HepG2 (cell line): ENCODE data around the gene LRRC3. TPM values are rescaled to one million over a fixed set of nuclear protein-coding genes. Genes with fewer than 3 reads are reported as not detected.

ENCODE experiments used
- ATAC-seq: fragments of 200-7000 bp; cut with Tn5 transposase; 3 replicates; pipeline ENCODE4 v1.9.1; 2020; ENCODE audit warnings: mild to moderate bottlenecking, moderate library complexity
- BruUV-seq: library from RNA; stranded (reverse); fragments of 400-500 nt; replicated peaks from 2 replicates; lab custom pipeline; 2021; lab: Mats Ljungman, UMichigan
- CTCF ChIA-PET: fragments of 300-600 bp; formaldehyde crosslinking; extraction: SDS; loops from one replicate; lab custom pipeline; 2021; ENCODE audit warnings: low total read pairs, inconsistent platforms, low intra/inter-chr PET ratio; lab: Yijun Ruan, JAX
- POLR2A ChIA-PET: fragments of 350-600 bp; sonication (Branson Sonifier 250); formaldehyde crosslinking; loops from one replicate; lab custom pipeline; 2020; ENCODE audit warnings: antibody characterized with exemption, inconsistent platforms; lab: Yijun Ruan, JAX
- DNase-seq: peaks from one replicate; pipeline ENCODE4 v3.0.0-alpha.2; 2015; ENCODE audit warnings: low spot score
- FAIRE-seq: peaks from 3 replicates; lab custom pipeline; 2011; peaks lifted over from hg19 to GRCh38; lab: Jason Lieb, UNC
- H2AFZ ChIP-seq: one replicate; pipeline ENCODE4 v1.6.1; 2011; ENCODE audit warnings: low read length, inconsistent platforms
- H3K27ac ChIP-seq: fragments of 300-600 bp; 3 replicates; pipeline ENCODE4 v1.8.0; 2011; ENCODE audit warnings: mixed run types, mild to moderate bottlenecking, mixed read lengths, low read length, inconsistent platforms; ENCODE audit not compliant: insufficient read depth; ENCODE audit errors: extremely low read length
- H3K27me3 ChIP-seq, 2 experiments: fragments of 200-600 bp in 1 of 2; 2 replicates in 1 of 2; 3 replicates in 1 of 2; pipeline versions ENCODE4 v1.6.0 to v1.8.0; 2011; ENCODE audit warnings: low read length in 2 of 2, mild to moderate bottlenecking in 2 of 2, moderate library complexity in 2 of 2, inconsistent platforms in 1 of 2; ENCODE audit not compliant: insufficient read depth in 2 of 2, control insufficient read depth in 1 of 2
- H3K36me3 ChIP-seq, 2 experiments: fragments of 200-600 bp in 1 of 2; replicated peaks in 1 of 2; 2 replicates in 1 of 2; 3 replicates in 1 of 2; pipeline versions ENCODE4 v1.5.1 to v1.8.0; 2011; ENCODE audit warnings: low read length in 2 of 2, inconsistent platforms in 1 of 2; ENCODE audit not compliant: insufficient read depth in 2 of 2, control insufficient read depth in 1 of 2
- H3K4me1 ChIP-seq: 2 replicates; pipeline ENCODE4 v1.5.1; 2012; ENCODE audit warnings: low read length, inconsistent platforms; ENCODE audit not compliant: insufficient read depth
- H3K4me2 ChIP-seq: 2 replicates; pipeline ENCODE4 v1.6.0; 2011; ENCODE audit warnings: low read depth, low read length, inconsistent platforms
- H3K4me3 ChIP-seq, 3 experiments: fragments of 200-600 bp in 1 of 3; sonication (generic), shearing (Covaris generic) in 1 of 3; replicated peaks in 1 of 3; 2 replicates each; pipeline ENCODE4 v1.5.1; 2011 to 2016; ENCODE audit warnings: low read length in 3 of 3, inconsistent platforms in 2 of 3, low read depth in 2 of 3, mild to moderate bottlenecking in 2 of 3, control low read depth in 1 of 3, mixed read lengths in 1 of 3; ENCODE audit not compliant: insufficient read depth in 1 of 3
- H3K79me2 ChIP-seq: one replicate; pipeline ENCODE4 v1.6.1; 2011; ENCODE audit warnings: low read length, inconsistent platforms; ENCODE audit not compliant: insufficient read depth
- H3K9ac ChIP-seq: 2 replicates; pipeline ENCODE4 v1.6.0; 2011; ENCODE audit warnings: mild to moderate bottlenecking, low read depth, low read length, inconsistent platforms; ENCODE audit not compliant: insufficient read depth
- H3K9me3 ChIP-seq: 2 replicates; pipeline ENCODE4 v1.5.1; 2012; ENCODE audit warnings: mild to moderate bottlenecking, low read length
- H4K20me1 ChIP-seq: 2 replicates; pipeline ENCODE4 v1.6.0; 2011; ENCODE audit warnings: inconsistent platforms, mild to moderate bottlenecking, low read length, moderate library complexity; ENCODE audit not compliant: insufficient read depth
- CEBPG ChIP-seq: IDR thresholded peaks from 2 replicates; pipeline ENCODE4 v1.6.1; 2016
- CREBL2 ChIP-seq: sonication (generic); formaldehyde crosslinking; IDR thresholded peaks from 2 replicates; pipeline ENCODE4 v1.8.1; 2023; ENCODE audit warnings: missing genetic modification reagents, mild to moderate bottlenecking, borderline replicate concordance
- DNMT3B ChIP-seq: conservative IDR thresholded peaks from 2 replicates; pipeline ENCODE4 v1.6.1; 2016; ENCODE audit warnings: missing biosample characterization, control low read depth
- FOXK1 ChIP-seq: sonication (generic); formaldehyde crosslinking; IDR thresholded peaks from 2 replicates; pipeline ENCODE4 v1.4.0; 2020; ENCODE audit warnings: low read depth, missing genetic modification reagents, borderline replicate concordance
- GABPA ChIP-seq, 2 experiments: IDR thresholded peaks; 2 replicates each; pipeline ENCODE4 v1.6.1; 2011 to 2016; ENCODE audit warnings: low read depth in 2 of 2, low read length in 1 of 2, missing biosample characterization in 1 of 2, missing genetic modification characterization in 1 of 2
- GPBP1L1 ChIP-seq: sonication (generic); formaldehyde crosslinking; IDR thresholded peaks from 2 replicates; pipeline ENCODE4 v1.5.0; 2020; ENCODE audit warnings: mild to moderate bottlenecking, missing genetic modification reagents
- GRHL1 ChIP-seq: sonication (generic); formaldehyde crosslinking; conservative IDR thresholded peaks from 2 replicates; pipeline ENCODE4 v1.8.0; 2022; ENCODE audit warnings: missing genetic modification reagents
- MED1 ChIP-seq: sonication (generic); formaldehyde crosslinking; IDR thresholded peaks from 2 replicates; pipeline ENCODE4 v1.4.0; 2020; ENCODE audit warnings: missing genetic modification reagents
- NR1H2 ChIP-seq: sonication (generic); formaldehyde crosslinking; IDR thresholded peaks from 2 replicates; pipeline ENCODE4 v1.8.1; 2022; ENCODE audit warnings: low read depth, missing genetic modification reagents, borderline replicate concordance
- POLR2AphosphoS5 ChIP-seq: IDR thresholded peaks from 2 replicates; pipeline ENCODE4 v1.6.1; 2012; ENCODE audit warnings: low read depth, low read length
- SOX5 ChIP-seq: IDR thresholded peaks from 2 replicates; pipeline ENCODE4 v1.6.1; 2016; ENCODE audit warnings: borderline replicate concordance
- SRF ChIP-seq: IDR thresholded peaks from 2 replicates; pipeline ENCODE4 v1.6.1; 2011; ENCODE audit warnings: mild to moderate bottlenecking, low read depth, low read length, moderate library complexity
- TP53 ChIP-seq: sonication (generic); formaldehyde crosslinking; conservative IDR thresholded peaks from 2 replicates; pipeline ENCODE4 v1.4.0; 2020; ENCODE audit warnings: missing genetic modification reagents
- ZBTB38 ChIP-seq: sonication (generic); formaldehyde crosslinking; IDR thresholded peaks from 2 replicates; pipeline ENCODE4 v1.5.1; 2020; ENCODE audit warnings: mild to moderate bottlenecking, missing genetic modification reagents
- ZC3H13 ChIP-seq: sonication (generic); formaldehyde crosslinking; IDR thresholded peaks from 2 replicates; pipeline ENCODE4 v1.8.1; 2023; ENCODE audit warnings: mild to moderate bottlenecking, missing genetic modification reagents, moderate library complexity
- ZNF121 ChIP-seq: sonication (generic); formaldehyde crosslinking; IDR thresholded peaks from 2 replicates; pipeline ENCODE4 v1.5.0; 2020; ENCODE audit warnings: mild to moderate bottlenecking, missing genetic modification reagents
- ZNF274 ChIP-seq: sonication (generic); formaldehyde crosslinking; IDR thresholded peaks from 2 replicates; pipeline ENCODE4 v1.5.1; 2020; ENCODE audit warnings: mild to moderate bottlenecking, missing genetic modification reagents
- ZSCAN9 ChIP-seq: IDR thresholded peaks from 2 replicates; pipeline ENCODE4 v1.6.1; 2016; ENCODE audit warnings: borderline replicate concordance
- WGBS: methylation state at CpG from one replicate; pipeline ENCODE4 v1.1.6; 2017; ENCODE audit warnings: low lambda C conversion rate; 5-methylcytosine and 5-hydroxymethylcytosine counted together
- in situ Hi-C: cut with HindIII; loops from 2 replicates; pipeline ENCODE4 v1.10.0; 2017; ENCODE audit warnings: low pct_unique_long_range_greater_than_20kb; ENCODE audit not compliant: extremely low pct_ligation_motif_present
- intact Hi-C: fragments of 100-400 bp; cut with micrococcal nuclease; formaldehyde crosslinking; loops from one replicate; pipeline ENCODE4 v1.10.0; 2022; ENCODE audit not compliant: unreplicated experiment
- polyA plus RNA-seq, 8 experiments: library from polyadenylated mRNA; depleted of rRNA in 3 of 8; stranded (reverse) in 7 of 8; unstranded in 1 of 8; fragments of >200 nt; fragmentation: Illumina TruSeq in 4 of 8; extraction: Trizol in 4 of 8; gene quantifications; 2 replicates each; pipeline versions ENCODE4 v1.2.1 to v1.2.3, GENCODE V29; 2011 to 2016; ENCODE audit warnings: low read depth in 4 of 8, missing spikeins in 1 of 8, mixed read lengths in 1 of 8; ENCODE audit not compliant: insufficient read depth in 1 of 8
- total RNA-seq, 5 experiments: library from RNA; depleted of rRNA; stranded (reverse); fragments of >200 nt; fragmentation: Illumina TruSeq; extraction: Trizol; gene quantifications; 2 replicates each; pipeline ENCODE4 v1.2.3, GENCODE V29; 2016; ENCODE audit warnings: low read depth in 1 of 5
- TF ChIP-seq, protein P1 (sequence below): sonication (generic); formaldehyde crosslinking; IDR thresholded peaks from 2 replicates; pipeline ENCODE4 v1.5.0; 2020; ENCODE audit warnings: mild to moderate bottlenecking, missing genetic modification reagents

LRRC3 gene
- total and polyA plus RNA-seq, 2 of the 13 experiments (the other 11 are each of a cell fraction or from before 2014, with no cell fraction given): 4.8 to 16.5 TPM

DNA sequence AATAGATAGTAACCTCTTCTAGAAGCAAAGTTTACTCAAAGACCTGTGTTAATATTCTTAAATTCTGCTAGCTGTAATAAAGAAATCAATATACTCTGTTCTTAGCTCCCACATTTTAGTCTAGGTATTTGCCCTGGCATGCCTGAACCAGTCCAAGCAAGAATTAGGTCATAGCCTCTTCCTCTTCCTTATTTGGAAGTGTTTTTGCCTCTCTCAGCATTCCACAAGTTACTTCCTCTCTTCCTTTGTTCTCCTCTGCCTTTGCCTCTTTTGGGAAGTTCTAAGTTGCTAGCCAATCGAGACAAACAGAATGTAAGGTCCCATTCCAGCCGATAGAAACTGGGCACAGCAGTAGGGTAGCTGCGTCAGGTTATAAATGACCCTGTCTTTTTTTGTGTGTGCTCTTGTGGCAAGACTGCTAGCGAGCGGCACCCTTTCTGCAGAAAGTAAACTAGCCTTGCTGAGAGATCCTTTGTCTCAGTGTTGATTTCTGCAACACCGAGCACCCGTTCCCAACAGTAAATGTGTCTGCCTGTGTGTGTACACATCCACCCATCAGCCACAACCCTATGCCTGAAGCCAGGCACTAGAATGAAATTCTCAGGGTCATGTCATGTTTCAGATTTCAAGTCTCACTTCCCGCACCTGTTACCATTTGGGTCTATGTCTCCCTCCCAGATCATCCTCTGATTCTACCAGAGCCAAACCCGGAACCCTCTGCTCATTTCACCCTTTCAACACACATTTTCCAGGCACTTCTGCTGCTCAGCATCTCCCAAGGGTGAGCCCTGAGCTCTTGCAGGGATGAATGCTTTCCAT is 37.5 kb downstream of the LRRC3 start:
- Histone ChIP-seq H3K36me3 (peaks cover 8 to 22% of the 10 kb centered on the region in 2 experiments; a peak in 4 of 5 replicates), H3K9me3 (peaks cover 19% of the 10 kb centered on the region), H4K20me1 (no peaks in the 10 kb centered on the region), H3K27me3 (no peaks in the 10 kb centered on the region), H3K9ac (no peak overlapping the region), H3K79me2 (peaks cover 14% of the 10 kb centered on the region), H3K4me3 (no peak overlapping the region), H2AFZ (no peak overlapping the region), H3K4me2 (no peak overlapping the region), H3K27ac (peak overlapping the region; percentile 49), H3K4me1 (peaks cover 40% of the 10 kb centered on the region)
- no peak for FAIRE-seq
- WGBS: 97% methylated on average over 9 of the region's 9 CpGs
- intact Hi-C loops: no loop called here
- in situ Hi-C loops: no loop called here
- ChIA-PET POLR2A (interaction anchor here (0.6 to 3.8 kb wide), 3 partner anchors 10 to 13 kb away, joined by 4 to 28 read pairs (median 5); no protein-coding TSS in a partner anchor), CTCF (no interaction called here)
- no peak for ATAC-seq
- BruUV-seq: no TSS peak
- DNase-seq: no peak
- no peak for TF ChIP-seq GPBP1L1 (CRISPR knock-in tag)
- TF ChIP-seq SRF: peak; percentile 7; the same call in 1 of the 2 replicates
- TF ChIP-seq MED1 (CRISPR knock-in tag): peak; percentile 28; the same call in 1 of the 2 replicates
- TF ChIP-seq ZBTB38 (CRISPR knock-in tag): no peak
- no peak for TF ChIP-seq ZNF274
- TF ChIP-seq, protein P1, sequence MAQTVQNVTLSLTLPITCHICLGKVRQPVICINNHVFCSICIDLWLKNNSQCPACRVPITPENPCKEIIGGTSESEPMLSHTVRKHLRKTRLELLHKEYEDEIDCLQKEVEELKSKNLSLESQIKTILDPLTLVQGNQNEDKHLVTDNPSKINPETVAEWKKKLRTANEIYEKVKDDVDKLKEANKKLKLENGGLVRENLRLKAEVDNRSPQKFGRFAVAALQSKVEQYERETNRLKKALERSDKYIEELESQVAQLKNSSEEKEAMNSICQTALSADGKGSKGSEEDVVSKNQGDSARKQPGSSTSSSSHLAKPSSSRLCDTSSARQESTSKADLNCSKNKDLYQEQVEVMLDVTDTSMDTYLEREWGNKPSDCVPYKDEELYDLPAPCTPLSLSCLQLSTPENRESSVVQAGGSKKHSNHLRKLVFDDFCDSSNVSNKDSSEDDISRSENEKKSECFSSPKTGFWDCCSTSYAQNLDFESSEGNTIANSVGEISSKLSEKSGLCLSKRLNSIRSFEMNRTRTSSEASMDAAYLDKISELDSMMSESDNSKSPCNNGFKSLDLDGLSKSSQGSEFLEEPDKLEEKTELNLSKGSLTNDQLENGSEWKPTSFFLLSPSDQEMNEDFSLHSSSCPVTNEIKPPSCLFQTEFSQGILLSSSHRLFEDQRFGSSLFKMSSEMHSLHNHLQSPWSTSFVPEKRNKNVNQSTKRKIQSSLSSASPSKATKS: no peak
- TF ChIP-seq FOXK1 (CRISPR knock-in tag): no peak
- TF ChIP-seq POLR2AphosphoS5: 0 out of 2 replicates have a peak, but pooled peaks have one; percentile 6
- TF ChIP-seq ZNF121: peak; percentile 26; the same call in 1 of the 2 replicates
- TF ChIP-seq GABPA (IDR thresholded peaks at IDR 0.05; ENCODE audit: low read depth, low read length): no peak
- peak; percentile 23; the same call in 1 of the 2 replicates for TF ChIP-seq GABPA (CRISPR knock-in tag; IDR thresholded peaks at IDR 0.05; ENCODE audit: low read depth)
- peak; percentile 95 for TF ChIP-seq TP53 (CRISPR knock-in tag)
- TF ChIP-seq DNMT3B (CRISPR knock-in tag): no peak
- no peak for TF ChIP-seq CREBL2
- 0 out of 2 replicates have a peak, but pooled peaks have one; percentile 11 for TF ChIP-seq SOX5 (CRISPR knock-in tag)
- TF ChIP-seq ZSCAN9 (CRISPR knock-in tag): no peak
- no peak for TF ChIP-seq ZC3H13
- no peak for TF ChIP-seq NR1H2 (CRISPR knock-in tag)
- TF ChIP-seq CEBPG: no peak
- TF ChIP-seq GRHL1 (CRISPR knock-in tag): no peak
